Activated T-cell treated with anti-CD3 and anti-CD28 coated beads, Interleukin-2, amount 50 U/mL, for 72 hours (primary cell): Measurements from ENCODE around the gene VIM. TPM values are rescaled to one million over a fixed set of nuclear protein-coding genes. Genes with fewer than 3 reads are reported as not detected.
"Not testable (repeated sequence)": the region's sequence is repeated elsewhere in the genome, so short reads cannot be mapped to it uniquely, and the experiment has no call there.

Source experiments
- ATAC-seq, 2 donors: fragments of 150-1000 bp; cut with Tn5 transposase; replicated peaks in 1 of 2; 2 replicates each; pipeline ENCODE4 v1.10.0; 2021; ENCODE audit warnings: moderate library complexity in 2 of 2, mild to moderate bottlenecking in 1 of 2
- DNase-seq, 2 donors: peaks; one replicate each; pipeline ENCODE4 v3.0.0; 2021 to 2022; ENCODE audit warnings: mixed read lengths in 1 of 2
- H3K27ac Mint-ChIP-seq: one replicate; pipeline ENCODE4 v1.8.0; 2022; ENCODE audit warnings: mild to moderate bottlenecking, moderate library complexity, mixed read lengths
- H3K27me3 Mint-ChIP-seq: one replicate; pipeline ENCODE4 v1.8.0; 2022; ENCODE audit warnings: low read depth, mixed read lengths
- H3K36me3 Mint-ChIP-seq, 2 donors: one replicate each; pipeline ENCODE4 v1.8.0; 2022; ENCODE audit warnings: mixed read lengths in 2 of 2, mild to moderate bottlenecking in 1 of 2; ENCODE audit not compliant: insufficient read depth in 2 of 2
- H3K4me1 Mint-ChIP-seq: one replicate; pipeline ENCODE4 v1.8.0; 2022; ENCODE audit warnings: low read depth, mixed read lengths
- H3K4me3 Mint-ChIP-seq, 2 donors: one replicate each; pipeline ENCODE4 v1.8.0; 2022; ENCODE audit warnings: mild to moderate bottlenecking in 2 of 2, mixed read lengths in 2 of 2, moderate library complexity in 2 of 2
- H3K9me3 Mint-ChIP-seq, 2 donors: one replicate each; pipeline ENCODE4 v1.8.0; 2022; ENCODE audit warnings: mixed read lengths in 2 of 2
- total RNA-seq, 2 donors: library from RNA; stranded (reverse); gene quantifications; one replicate each; pipeline ENCODE4 v1.2.3, GENCODE V29; 2022

The VIM gene
- total RNA-seq, 2 donors from 2014 or later = 211 to 545 TPM

DNA sequence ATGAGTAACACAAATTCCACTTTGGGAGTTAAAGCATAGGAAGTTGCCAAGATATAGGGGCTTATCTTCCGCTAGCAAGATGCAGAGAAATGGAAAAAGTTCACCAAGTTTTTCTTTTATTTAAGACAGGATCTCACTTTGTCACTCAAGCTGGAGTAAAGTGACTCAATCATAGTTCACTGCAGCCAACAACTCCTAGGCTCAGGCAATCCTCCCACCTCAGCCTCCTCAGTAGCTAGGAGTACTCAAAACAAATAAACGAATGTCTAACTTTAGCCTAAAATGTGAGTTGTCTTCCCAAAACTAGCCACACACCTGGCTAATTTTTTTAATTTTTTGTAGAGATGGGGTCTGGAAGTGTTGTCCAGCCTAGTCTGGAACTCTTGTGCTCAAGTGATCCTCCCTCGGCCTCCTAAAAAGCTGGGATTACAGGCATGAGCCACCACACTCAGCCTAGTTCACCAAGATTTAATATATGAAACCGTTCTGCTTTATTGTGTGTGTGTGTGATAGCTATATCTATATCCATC is 9.9 kb downstream of the VIM start:
- Mint-ChIP-seq H3K4me1 (peaks cover 18% of the 10 kb centered on the region), H3K36me3 (peaks cover 13 to 19% of the 10 kb centered on the region in 2 donors), H3K9me3 (no peaks in the 10 kb centered on the region), H3K27ac (no peak overlapping the region), H3K27me3 (no peaks in the 10 kb centered on the region), H3K4me3 (no peak overlapping the region)
- DNase-seq (no peak), ATAC-seq (no peak)

DNA sequence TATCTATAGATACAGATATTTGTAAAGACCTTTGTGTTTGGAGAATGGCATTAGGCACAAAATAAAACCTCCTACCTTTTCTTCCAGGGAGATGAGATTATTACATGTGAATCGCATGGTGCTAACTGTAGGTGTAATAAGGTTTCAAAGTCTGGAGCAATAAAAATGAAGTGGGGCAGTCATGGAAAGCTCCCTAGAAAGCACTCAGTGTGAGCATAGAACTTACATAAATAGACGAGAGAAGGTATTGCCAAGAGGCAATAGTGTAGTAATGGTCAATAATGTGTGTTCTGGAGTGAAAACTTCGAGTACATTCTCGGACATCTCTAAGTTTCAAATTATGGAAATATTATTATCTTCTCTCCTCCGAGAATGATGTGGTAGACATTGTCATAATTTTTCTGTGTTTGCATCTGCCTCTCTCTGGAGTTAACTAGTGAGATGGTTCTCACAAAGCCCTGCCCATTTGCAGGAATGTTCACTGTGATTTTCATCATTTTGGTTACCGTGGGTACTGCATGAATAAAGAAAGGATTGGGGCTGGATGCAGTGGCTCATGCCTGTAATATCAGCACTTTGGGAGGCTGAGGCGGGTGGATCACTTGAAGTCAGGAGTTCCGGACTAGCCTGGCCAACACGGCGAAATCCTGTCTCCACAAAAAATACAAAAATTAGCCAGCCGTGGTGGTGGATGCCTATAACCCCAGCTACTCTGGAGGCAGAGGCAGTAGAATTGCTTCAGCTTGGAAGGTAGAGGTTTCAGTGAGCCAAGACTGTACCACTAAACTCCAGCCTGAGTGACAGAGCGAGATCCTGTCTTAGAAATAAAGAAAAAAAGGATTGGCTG is 10.6 kb downstream of the VIM start:
- no peak for DNase-seq
- no peak for ATAC-seq
- Mint-ChIP-seq H3K36me3 (peaks cover 13 to 19% of the 10 kb centered on the region in 2 donors), H3K9me3 (no peaks in the 10 kb centered on the region), H3K27me3 (no peaks in the 10 kb centered on the region), H3K4me1 (peaks cover 18% of the 10 kb centered on the region), H3K4me3 (no peak overlapping the region), H3K27ac (no peak overlapping the region)

DNA sequence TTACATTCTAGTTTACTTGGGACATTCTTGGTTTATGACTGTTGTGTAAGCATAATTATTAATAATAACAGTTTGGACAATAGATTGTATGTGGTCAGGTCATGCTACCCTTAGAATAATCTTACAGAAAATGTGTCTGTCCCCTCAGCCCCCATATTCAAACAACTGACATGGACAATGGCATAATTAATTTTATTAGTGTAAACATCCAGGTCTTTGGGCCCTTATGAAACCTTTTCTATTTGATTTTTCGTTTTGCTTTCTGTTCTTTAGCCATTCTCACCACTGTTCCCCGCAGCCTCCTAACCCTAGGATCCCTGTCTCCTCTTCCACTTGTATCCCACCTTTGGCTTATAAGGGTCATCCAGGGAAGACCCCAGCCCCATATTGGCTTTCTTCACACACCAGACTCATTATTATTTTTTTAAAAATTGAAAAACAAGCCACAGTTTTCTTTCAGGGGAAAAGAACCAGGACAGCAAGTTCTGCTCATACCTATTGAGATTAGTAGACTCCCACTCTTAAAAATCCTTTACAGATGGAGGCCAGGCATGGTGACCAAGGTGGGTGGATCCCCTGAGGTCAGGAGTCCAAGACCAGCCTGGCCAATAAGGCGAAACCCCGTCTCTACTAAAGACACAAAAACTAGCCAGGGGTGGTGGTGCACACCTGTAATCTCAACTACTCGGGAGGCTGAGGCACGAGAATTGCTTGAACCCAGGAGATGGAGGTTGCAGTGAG is 11.5 kb downstream of the VIM start:
- Mint-ChIP-seq H3K27ac (no peak overlapping the region), H3K36me3 (peaks cover 8 to 14% of the 10 kb centered on the region in 2 donors), H3K4me1 (peaks cover 14% of the 10 kb centered on the region), H3K9me3 (no peaks in the 10 kb centered on the region), H3K4me3 (no peak overlapping the region), H3K27me3 (no peaks in the 10 kb centered on the region)
- DNase-seq = no peak
- ATAC-seq = no peak

DNA sequence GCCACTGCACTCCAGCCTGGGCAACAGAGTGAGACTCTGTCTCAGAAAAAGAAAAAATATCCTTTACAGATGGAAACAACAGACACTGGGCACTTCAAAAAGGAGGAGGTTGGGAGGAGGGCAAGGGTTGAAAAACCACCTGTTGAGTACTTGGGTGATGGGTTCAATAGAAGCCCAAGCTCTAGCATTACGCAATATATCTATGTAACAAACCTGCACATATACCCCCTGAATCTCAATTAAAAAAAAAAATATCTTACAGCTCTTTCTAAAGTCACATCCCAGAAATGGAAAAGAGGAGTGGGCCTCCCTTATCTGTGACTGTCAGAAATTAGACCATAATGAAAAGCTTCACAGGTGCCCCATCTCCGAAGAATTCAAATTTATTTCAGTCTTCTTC is 12.1 kb downstream of the VIM start:
- no peaks in the 10 kb centered on the region for H3K9me3 Mint-ChIP-seq
- no peaks in the 10 kb centered on the region for H3K27me3 Mint-ChIP-seq
- no peak overlapping the region for H3K27ac Mint-ChIP-seq
- H3K4me1 Mint-ChIP-seq = peaks cover 8% of the 10 kb centered on the region
- no peak for DNase-seq
- no peak overlapping the region for H3K4me3 Mint-ChIP-seq
- H3K36me3 Mint-ChIP-seq = peaks cover 6 to 8% of the 10 kb centered on the region in 2 donors
- ATAC-seq = no peak

DNA sequence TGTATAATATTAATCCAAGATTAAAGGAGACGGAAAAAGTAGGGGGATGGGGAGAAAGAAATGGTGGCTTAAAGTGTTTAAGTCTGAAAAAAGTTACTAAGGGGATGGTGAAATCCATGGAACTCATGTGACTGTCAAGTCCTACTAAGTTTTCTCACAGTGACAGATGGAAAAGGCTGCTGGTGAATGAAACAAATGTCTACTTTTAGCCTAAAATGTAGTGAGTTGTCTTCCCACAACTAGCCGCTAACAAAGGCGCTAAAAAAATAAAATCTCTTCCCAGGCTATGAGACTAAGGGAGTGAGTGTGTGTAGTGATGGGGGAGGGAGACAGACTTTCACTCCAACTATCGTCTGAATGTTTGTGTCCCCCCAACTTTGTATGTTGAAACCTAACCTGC is 12.6 kb downstream of the VIM start:
- DNase-seq (no peak), ATAC-seq (no peak)
- peaks cover 6% of the 10 kb centered on the region for H3K4me1 Mint-ChIP-seq
- H3K9me3 Mint-ChIP-seq = no peaks in the 10 kb centered on the region
- peak overlapping the region; percentile 66 for H3K27ac Mint-ChIP-seq
- peaks cover 4 to 7% of the 10 kb centered on the region in 2 donors for H3K36me3 Mint-ChIP-seq
- no peaks in the 10 kb centered on the region for H3K27me3 Mint-ChIP-seq
- H3K4me3 Mint-ChIP-seq = no peak overlapping the region

DNA sequence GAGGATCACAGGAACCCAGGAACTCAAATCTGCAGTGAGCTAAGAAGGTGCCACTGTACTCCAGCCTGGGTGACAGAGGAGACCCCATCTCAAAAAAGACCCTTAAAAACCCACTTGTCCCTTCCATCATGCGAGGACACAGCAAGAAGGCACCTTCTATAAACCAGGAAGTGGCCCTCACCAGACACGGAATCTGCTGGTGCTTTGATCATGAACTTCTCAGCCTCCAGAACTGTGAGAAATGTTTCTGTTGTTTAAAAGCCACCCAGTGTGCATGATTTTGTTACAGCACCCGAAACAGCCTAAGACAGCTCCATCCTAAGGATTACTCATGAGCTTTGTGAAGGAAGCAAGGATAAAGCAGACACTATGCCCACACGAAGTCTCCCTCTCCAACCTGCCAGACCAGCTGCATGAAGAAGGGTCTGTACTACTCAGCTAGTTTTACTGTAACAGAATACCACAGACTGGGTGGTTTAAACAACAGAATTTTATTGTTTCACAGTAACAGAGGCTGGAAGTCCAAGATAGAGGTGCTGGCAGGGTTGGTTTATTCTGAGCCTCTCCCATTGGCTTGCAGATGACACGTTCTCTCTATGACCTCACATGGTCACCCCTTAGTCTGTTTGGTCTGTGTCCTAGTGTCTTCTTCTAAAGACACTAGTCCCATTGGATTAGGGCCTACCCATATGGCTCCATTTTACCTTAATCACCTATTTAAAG is 13.7 kb downstream of the VIM start:
- peaks cover 0 to 5% of the 10 kb centered on the region in 2 donors for H3K36me3 Mint-ChIP-seq
- no peaks in the 10 kb centered on the region for H3K4me1 Mint-ChIP-seq
- DNase-seq = no peak
- H3K9me3 Mint-ChIP-seq = peaks cover 0 to 5% of the 10 kb centered on the region in 2 donors
- ATAC-seq = peak in 1 of 2 donors; percentile 27
- no peaks in the 10 kb centered on the region for H3K27me3 Mint-ChIP-seq
- H3K27ac Mint-ChIP-seq = no peak overlapping the region
- H3K4me3 Mint-ChIP-seq = no peak overlapping the region

DNA sequence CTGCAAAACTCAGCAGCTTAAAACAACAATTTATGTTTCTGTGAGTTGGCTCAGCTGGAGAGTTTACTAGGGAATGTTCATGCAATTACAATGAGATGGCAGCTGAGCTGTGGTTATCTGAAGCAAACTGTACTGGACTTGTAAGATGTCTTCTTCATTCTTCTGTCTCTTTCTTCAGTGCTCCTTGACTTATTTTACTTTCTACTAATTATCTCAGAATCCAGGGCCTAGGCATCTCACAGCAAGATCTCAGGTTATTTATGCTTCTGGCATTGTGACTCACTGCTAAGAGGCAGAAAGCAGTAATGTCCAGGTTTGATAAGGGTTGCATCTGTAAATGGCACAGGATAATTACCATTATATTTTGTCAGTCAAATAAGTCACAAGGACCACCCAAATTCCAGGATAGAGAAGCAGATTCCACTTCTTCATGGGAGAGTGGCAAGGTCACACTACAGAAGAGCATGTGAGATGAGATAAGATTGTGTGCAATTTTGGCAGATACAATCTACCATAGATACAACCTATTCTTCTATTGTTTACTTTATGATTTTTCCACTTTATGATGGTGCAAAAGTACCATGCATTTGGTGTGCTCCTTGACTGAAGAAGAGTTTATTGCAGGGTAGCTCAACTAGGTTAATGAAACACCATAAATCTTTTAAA is 16.8 kb downstream of the VIM start:
- H3K4me3 Mint-ChIP-seq = no peak overlapping the region
- ATAC-seq (no peak), DNase-seq (no peak)
- H3K27me3 Mint-ChIP-seq = no peaks in the 10 kb centered on the region
- no peak overlapping the region for H3K27ac Mint-ChIP-seq
- peaks cover 0 to 5% of the 10 kb centered on the region in 2 donors for H3K9me3 Mint-ChIP-seq
- H3K36me3 Mint-ChIP-seq = peaks cover 0 to 5% of the 10 kb centered on the region in 2 donors
- no peaks in the 10 kb centered on the region for H3K4me1 Mint-ChIP-seq

DNA sequence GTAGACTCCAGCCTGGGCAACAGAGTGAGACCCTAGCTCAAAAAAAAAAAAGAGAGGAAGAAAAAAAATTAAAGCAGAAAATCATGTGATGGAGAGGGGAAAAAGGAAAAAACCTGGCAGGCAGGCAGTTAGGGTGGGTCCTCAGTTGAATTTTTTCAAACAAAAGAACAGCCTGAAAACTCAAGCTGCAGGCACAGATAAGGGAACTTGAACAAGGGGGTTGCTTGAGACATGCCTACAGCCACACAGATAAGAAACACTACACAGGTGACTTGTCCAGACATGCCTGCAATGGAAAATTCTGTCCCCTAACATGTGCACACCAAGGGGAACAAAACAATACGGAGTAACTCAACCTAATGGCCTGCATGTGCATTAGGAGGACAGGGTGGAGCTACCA is 19.2 kb downstream of the VIM start:
- DNase-seq = no peak
- H3K36me3 Mint-ChIP-seq = peaks cover 0 to 5% of the 10 kb centered on the region in 2 donors

DNA sequence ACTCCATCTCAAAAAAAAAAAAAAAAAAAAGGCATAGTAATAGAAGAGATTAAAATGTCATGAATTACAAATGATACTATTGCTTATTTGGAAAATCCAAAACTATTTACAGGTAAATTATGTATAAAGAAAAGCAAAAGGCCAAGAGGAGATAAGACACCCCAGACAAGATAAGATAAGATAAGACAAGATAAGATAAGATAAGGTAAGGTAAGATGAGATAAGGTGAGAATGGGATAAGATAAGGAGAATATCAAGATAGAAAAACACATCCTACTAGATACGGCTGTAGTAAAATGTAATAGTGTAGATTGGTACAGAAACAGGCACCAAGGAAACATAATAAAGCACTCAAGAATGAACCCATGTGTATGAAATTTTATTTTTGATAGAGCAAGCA is 20.9 kb downstream of the VIM start:
- Mint-ChIP-seq H3K27me3 (no peaks in the 10 kb centered on the region), H3K9me3 (peaks cover 0 to 5% of the 10 kb centered on the region in 2 donors), H3K27ac (no peak overlapping the region), H3K36me3 (peaks cover 0 to 5% of the 10 kb centered on the region in 2 donors), H3K4me1 (no peaks in the 10 kb centered on the region), H3K4me3 (no peak overlapping the region)
- DNase-seq = no peak
- no peak for ATAC-seq

More for the DNA sequence above, 19.2 kb downstream of the VIM start:
- Mint-ChIP-seq H3K27me3 (no peaks in the 10 kb centered on the region), H3K27ac (no peak overlapping the region), H3K4me1 (no peaks in the 10 kb centered on the region), H3K4me3 (no peak overlapping the region), H3K9me3 (peaks cover 0 to 5% of the 10 kb centered on the region in 2 donors)
- ATAC-seq = no peak

DNA sequence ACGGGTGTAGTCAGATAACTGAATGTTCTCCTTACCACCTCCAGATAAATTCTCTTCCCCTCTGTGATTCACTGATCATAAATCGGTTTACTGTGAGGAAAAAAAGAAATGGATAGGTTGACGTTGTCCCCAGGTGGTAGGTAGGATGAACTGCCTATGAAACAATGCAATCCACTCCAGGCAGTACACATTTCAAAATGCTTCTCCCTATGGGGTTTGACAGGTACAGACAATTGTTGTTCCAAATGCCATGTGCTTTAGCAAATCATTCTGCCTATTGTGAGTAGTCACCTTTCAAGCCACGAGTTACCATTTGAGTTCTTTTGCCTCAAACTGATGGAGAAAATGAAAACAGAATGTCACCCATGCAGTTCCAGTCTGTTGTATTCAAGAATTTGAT is 21.8 kb downstream of the VIM start:
- no peaks in the 10 kb centered on the region for H3K4me1 Mint-ChIP-seq
- H3K4me3 Mint-ChIP-seq = no peak overlapping the region
- peaks cover 3 to 8% of the 10 kb centered on the region in 2 donors for H3K9me3 Mint-ChIP-seq
- no peak overlapping the region for H3K27ac Mint-ChIP-seq
- H3K36me3 Mint-ChIP-seq = peaks cover 0 to 5% of the 10 kb centered on the region in 2 donors
- DNase-seq (no peak), ATAC-seq (peak; percentile 44 to 53)
- no peaks in the 10 kb centered on the region for H3K27me3 Mint-ChIP-seq

DNA sequence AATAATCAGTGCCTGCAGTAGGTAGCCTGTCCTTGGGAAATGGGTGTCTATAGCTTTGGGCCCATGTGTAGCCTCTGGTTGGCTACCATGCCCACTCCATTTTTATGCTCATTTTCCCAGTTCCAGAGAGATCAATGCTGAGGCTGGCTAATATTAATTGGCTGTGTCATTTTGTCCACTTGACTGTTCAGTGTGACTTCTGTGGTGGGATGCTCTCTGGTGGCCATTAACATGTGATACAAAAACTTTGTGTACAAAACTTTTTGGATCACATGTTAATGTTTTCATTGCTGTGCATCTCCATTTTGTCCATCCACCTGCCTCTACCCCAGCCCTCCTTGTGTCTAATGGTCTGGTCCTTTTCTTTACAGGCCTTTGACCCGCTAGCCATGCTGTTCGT is 22.7 kb downstream of the VIM start:
- H3K4me1 Mint-ChIP-seq = peaks cover 4% of the 10 kb centered on the region
- peaks cover 3 to 8% of the 10 kb centered on the region in 2 donors for H3K9me3 Mint-ChIP-seq
- no peak for DNase-seq
- no peak overlapping the region for H3K4me3 Mint-ChIP-seq
- H3K27ac Mint-ChIP-seq = no peak overlapping the region
- no peaks in the 10 kb centered on the region for H3K27me3 Mint-ChIP-seq
- no peak for ATAC-seq
- H3K36me3 Mint-ChIP-seq = peaks cover 0 to 5% of the 10 kb centered on the region in 2 donors

DNA sequence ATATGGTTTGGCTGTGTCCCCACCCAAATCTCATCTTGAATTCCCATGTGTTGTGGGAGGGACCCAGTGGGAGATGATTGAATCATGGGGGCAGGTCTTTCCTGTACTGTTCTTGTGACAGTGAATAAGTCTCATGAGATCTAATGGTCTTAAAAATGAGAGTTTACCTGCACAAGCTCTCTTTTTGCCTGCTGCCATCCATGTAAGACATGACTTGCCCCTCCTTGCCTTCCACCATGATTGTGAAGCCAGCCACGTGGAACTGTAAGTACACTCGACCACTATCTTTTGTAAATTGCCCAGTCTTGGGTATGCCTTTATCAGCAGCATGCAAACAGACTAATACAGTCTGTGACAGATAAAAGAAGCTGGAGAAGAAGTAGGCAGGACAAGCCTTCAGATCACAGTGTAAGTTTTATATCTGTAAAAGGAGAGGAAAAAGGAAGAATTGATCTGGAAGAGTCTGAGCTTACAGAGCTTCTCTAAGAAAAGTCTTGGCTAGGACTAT is 26.6 kb downstream of the VIM start:
- H3K4me3 Mint-ChIP-seq, ATAC-seq, DNase-seq, H3K36me3 Mint-ChIP-seq, H3K9me3 Mint-ChIP-seq, H3K27ac Mint-ChIP-seq, H3K27me3 Mint-ChIP-seq: not testable (repeated sequence)
- peaks cover 13% of the 10 kb centered on the region for H3K4me1 Mint-ChIP-seq
